Measurements from ENCODE around the gene HIVEP1. TPM values are rescaled to one million over a fixed set of nuclear protein-coding genes. Genes with fewer than 3 reads are reported as not detected.

The HIVEP1 gene
- total and polyA plus RNA-seq, 5 donors: 5.1 to 16.9 (median 14.4) TPM

DNA sequence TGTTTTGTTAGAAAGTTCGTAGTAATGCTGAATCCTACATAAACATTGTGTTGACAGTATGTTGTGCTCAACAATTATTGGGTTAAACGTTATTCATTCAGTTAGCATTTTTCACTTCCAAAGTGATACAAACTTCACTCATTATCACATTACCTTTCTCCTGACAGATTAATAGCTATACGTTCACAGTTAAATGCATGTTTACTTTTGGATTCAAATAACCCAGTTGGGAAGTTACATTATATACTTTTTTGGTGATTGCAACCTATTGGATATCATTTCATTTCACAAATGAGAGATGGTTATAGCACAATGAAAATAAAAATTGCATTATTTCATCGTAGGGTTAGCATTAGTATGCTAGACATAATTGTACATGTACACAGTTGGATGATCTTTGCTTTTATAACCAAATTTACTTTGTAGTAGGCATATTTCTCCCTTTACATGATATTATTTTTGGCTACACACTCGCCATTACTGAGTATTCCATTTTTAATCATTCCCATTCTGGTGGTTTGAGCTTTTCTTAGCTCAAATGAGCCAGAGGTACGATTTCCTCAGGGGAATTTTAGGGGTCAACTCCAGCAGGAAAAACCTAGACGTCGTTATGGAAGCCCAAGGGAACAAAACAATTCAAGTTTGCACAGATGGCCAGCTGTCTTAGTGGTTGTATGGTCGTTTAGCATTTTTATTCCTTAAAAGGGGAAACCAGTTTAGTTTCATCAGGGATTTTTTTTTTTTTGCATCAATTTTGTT lies 2.1 kb upstream of the HIVEP1 start:
- DNase-seq (no peak), ATAC-seq (no peak)
- WGBS: 4% methylated on average over 9 of the region's 9 CpGs
- Histone ChIP-seq H3K4me1 (ENCODE audit: control insufficient read depth, insufficient read depth, low read length) (no peaks in the 10 kb centered on the region), H3K27me3 (ENCODE audit: control insufficient read depth, insufficient read depth) (no peaks in the 10 kb centered on the region), H3K9me3 (ENCODE audit: control insufficient read depth, low read length) (no peaks in the 10 kb centered on the region), H3K27ac (ENCODE audit: low read length) (peak overlapping the region; percentile 97), H3K4me3 (ENCODE audit: low read length) (peak overlapping the region; percentile 92)
- intact Hi-C loops (cut with DNase I): no loop called here

- Histone ChIP-seq H3K9me3 (ENCODE audit: control insufficient read depth, low read length) (no peaks in the 10 kb centered on the region), H3K4me1 (ENCODE audit: control insufficient read depth, insufficient read depth, low read length) (no peaks in the 10 kb centered on the region), H3K4me3 (ENCODE audit: low read length) (peak overlapping the region; percentile 74), H3K27ac (ENCODE audit: low read length) (peak overlapping the region; percentile 97), H3K27me3 (ENCODE audit: control insufficient read depth, insufficient read depth) (no peaks in the 10 kb centered on the region)
- peak; percentile 37 to 47 for ATAC-seq
- peak; percentile 76 to 88 (median 87) for DNase-seq
- intact Hi-C loops (cut with DNase I): no loop called here
- WGBS: under 1% methylated on average over 22 of the region's 22 CpGs
Observed at GRCh38 chr6:12010635-12011275, 1.4 kb upstream of the HIVEP1 start.

DNA sequence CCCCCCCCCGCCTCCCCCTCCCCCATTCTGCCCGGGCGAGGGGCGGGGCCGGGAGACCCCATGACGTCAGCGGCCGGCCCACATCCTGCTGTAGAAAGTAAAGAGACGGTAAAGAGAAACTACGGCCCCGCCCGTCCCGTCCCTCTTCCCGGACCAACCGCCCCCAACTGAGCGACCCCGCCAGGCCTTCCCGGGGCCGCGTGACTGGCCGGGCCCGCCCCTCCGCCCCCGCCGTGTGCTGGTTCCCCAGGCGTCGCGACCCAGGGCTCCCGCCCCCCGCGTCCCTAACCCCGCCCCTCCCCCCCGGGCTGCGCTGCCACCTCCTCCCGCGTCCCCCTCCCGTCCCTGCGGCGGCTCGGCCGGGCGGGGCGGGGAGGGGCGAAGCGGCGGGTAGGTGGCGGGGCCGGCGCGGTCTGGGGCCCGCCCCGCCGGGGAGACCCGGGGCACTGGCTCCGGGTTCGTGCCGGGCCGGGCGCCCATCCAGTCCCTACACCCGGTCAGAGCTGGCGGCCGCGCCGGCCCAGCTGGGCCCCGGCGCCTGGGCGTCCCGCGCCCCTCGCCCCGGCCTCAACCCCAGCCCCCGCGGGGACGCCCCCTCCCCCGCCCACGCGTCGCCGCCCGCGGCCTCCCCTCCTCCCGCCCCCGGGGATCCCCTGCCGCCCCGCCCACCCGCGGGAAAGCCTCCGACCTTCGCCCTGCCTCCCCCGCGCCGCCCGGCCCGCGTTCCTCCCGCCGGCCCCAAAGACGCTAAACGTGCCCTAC lies 655 bp upstream of the HIVEP1 start:
- Histone ChIP-seq H3K4me1 (ENCODE audit: control insufficient read depth, insufficient read depth, low read length) (no peaks in the 10 kb centered on the region), H3K4me3 (ENCODE audit: low read length) (peak overlapping the region; percentile 93), H3K9me3 (ENCODE audit: control insufficient read depth, low read length) (no peaks in the 10 kb centered on the region), H3K27me3 (ENCODE audit: control insufficient read depth, insufficient read depth) (no peaks in the 10 kb centered on the region), H3K27ac (ENCODE audit: low read length) (peak overlapping the region; percentile 91)
- ATAC-seq: peak; percentile 95 to 96
- DNase-seq: peak; percentile 99 to 100 (median 99)
- intact Hi-C loops (cut with DNase I): no loop called here
- 1% methylated on average over 98 of the region's 99 CpGs for WGBS

GRCh38 chr6:12012558-12013306 lies 620 bp downstream of the HIVEP1 start:
- peak overlapping the region; percentile 93 for H3K4me3 ChIP-seq (ENCODE audit: low read length)
- no peaks in the 10 kb centered on the region for H3K27me3 ChIP-seq (ENCODE audit: control insufficient read depth, insufficient read depth)
- H3K9me3 ChIP-seq (ENCODE audit: control insufficient read depth, low read length): no peaks in the 10 kb centered on the region
- ATAC-seq (peak; percentile 18 to 28), DNase-seq (peak; percentile 70 to 86 (median 85))
- intact Hi-C loops (cut with DNase I): no loop called here
- no peaks in the 10 kb centered on the region for H3K4me1 ChIP-seq (ENCODE audit: control insufficient read depth, insufficient read depth, low read length)
- H3K27ac ChIP-seq (ENCODE audit: low read length): peak overlapping the region; percentile 73
- WGBS: under 1% methylated on average over 53 of the region's 60 CpGs

DNA sequence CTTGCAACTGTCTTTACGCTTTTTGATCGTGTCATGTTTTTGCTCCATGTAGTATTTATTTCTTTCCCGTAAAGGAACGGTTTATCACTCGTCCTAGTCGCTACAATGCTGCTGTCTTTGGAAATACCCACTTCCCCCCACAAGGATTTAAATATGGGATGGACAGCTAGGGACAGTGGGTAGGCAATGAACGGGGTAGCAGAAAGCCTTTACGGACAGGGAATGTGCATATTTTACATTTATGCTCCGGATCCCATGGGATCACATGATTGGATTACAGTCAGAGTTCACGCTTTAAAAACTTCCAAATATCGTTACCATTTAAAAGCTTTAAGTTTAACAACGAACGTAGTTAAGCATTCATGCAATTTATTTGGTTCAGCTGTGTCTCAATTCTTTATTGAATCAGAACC lies 1.2 kb downstream of the HIVEP1 start:
- intact Hi-C loops (cut with DNase I): no loop called here
- ATAC-seq: no peak
- DNase-seq: no peak
- 2% methylated on average over 13 of the region's 13 CpGs for WGBS
- Histone ChIP-seq H3K9me3 (ENCODE audit: control insufficient read depth, low read length) (no peaks in the 10 kb centered on the region), H3K4me1 (ENCODE audit: control insufficient read depth, insufficient read depth, low read length) (no peaks in the 10 kb centered on the region), H3K27ac (ENCODE audit: low read length) (peak overlapping the region; percentile 10), H3K27me3 (ENCODE audit: control insufficient read depth, insufficient read depth) (no peaks in the 10 kb centered on the region), H3K4me3 (ENCODE audit: low read length) (peak overlapping the region; percentile 93)

DNA sequence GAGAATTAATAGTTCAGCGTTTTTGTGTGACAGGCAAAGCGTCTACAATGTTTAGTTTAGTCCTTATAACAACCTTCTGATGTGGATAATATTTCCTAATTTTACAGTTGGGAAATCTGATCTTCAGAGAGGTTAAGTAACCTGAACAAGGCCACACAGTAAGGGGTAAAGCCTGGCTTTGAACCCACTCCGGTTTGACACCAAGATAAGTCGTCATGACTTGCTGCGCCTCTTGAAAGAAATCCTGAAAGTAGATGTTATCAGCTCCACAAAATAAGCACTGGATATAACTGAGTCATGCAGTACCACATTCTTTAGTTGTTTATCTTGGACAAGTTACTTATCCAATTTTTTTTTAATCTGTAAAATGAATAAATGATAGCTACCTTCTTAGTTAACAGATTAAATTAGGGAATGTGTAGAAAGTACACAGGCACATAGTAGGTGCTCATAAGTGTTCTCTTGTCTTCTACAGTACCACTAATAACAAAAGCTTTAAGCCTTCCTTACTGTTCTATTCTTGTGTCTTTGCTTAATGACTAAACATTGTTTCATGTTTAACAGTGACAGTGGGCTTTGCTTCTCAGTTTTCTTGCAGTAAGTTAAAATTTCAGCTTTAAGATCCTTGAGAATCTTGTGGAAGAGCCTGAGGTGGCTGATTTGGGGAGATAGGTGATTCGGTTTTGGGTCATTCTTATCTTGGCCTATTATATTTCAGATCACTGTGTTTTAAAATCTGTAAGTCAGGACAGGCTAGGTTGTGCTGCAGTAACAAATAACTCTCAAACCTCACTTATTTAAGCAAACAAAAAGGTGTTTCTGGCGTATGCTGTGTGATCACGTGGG lies 2.1 kb downstream of the HIVEP1 start:
- H3K27ac ChIP-seq (ENCODE audit: low read length): no peak overlapping the region
- 74% methylated on average over 8 of the region's 8 CpGs for WGBS
- no peak for ATAC-seq
- no peak overlapping the region for H3K4me3 ChIP-seq (ENCODE audit: low read length)
- intact Hi-C loops (cut with DNase I): no loop called here
- no peaks in the 10 kb centered on the region for H3K4me1 ChIP-seq (ENCODE audit: control insufficient read depth, insufficient read depth, low read length)
- no peak for DNase-seq
- H3K27me3 ChIP-seq (ENCODE audit: control insufficient read depth, insufficient read depth): no peaks in the 10 kb centered on the region
- no peaks in the 10 kb centered on the region for H3K9me3 ChIP-seq (ENCODE audit: control insufficient read depth, low read length)

DNA sequence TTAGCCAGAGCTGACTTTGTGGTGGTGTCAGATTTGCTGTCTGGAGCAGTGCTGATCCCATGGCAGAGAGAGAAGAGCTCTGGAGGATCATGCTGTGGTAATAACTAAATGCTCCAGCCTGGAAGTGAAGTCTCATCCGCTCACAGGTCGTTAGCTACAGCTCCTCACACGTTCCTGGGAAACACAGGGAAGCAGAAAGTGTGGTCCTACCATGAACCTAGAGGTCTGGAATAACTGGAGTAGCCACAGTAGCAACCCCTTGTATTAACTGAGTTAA lies 2.7 kb downstream of the HIVEP1 start:
- DNase-seq: no peak
- H3K4me1 ChIP-seq (ENCODE audit: control insufficient read depth, insufficient read depth, low read length): no peaks in the 10 kb centered on the region
- H3K4me3 ChIP-seq (ENCODE audit: low read length): no peak overlapping the region
- no peak overlapping the region for H3K27ac ChIP-seq (ENCODE audit: low read length)
- no peaks in the 10 kb centered on the region for H3K27me3 ChIP-seq (ENCODE audit: control insufficient read depth, insufficient read depth)
- no peaks in the 10 kb centered on the region for H3K9me3 ChIP-seq (ENCODE audit: control insufficient read depth, low read length)
- 95% methylated on average over 3 of the region's 3 CpGs for WGBS
- no peak for ATAC-seq
- intact Hi-C loops (cut with DNase I): no loop called here

DNA sequence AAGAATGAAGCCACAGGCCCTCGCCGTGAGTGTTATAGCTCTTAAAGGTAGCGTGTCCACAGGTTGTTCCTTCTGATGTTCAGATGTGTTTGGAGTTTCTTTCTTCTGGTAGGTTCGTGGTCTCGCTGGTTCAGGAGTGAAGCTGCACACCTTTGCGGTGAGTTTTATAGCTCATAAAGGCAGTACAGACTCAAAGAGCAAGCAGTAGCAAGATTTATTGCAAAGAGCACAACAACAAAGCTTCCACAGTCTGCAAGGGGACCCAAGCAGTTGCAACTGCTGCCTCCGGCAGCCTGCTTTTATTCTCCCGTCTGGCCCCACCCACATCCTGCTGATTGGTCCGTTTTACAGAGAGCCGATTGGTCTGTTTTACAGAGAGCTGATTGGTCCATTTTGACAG lies 5.2 kb downstream of the HIVEP1 start:
- 96% methylated on average over 10 of the region's 10 CpGs for WGBS
- H3K4me1 ChIP-seq (ENCODE audit: control insufficient read depth, insufficient read depth, low read length): no peaks in the 10 kb centered on the region
- no peaks in the 10 kb centered on the region for H3K27me3 ChIP-seq (ENCODE audit: control insufficient read depth, insufficient read depth)
- H3K4me3 ChIP-seq (ENCODE audit: low read length): no peak overlapping the region
- H3K9me3 ChIP-seq (ENCODE audit: control insufficient read depth, low read length): no peaks in the 10 kb centered on the region
- intact Hi-C loops (cut with DNase I): no loop called here
- H3K27ac ChIP-seq (ENCODE audit: low read length): no peak overlapping the region
- DNase-seq: no peak
- ATAC-seq: no peak

GRCh38 chr6:12017876-12018401 lies 5.8 kb downstream of the HIVEP1 start:
- ATAC-seq (no peak), DNase-seq (peak in 1 of 3 donors; percentile 52)
- Histone ChIP-seq H3K27me3 (ENCODE audit: control insufficient read depth, insufficient read depth) (no peaks in the 10 kb centered on the region), H3K27ac (ENCODE audit: low read length) (no peak overlapping the region), H3K4me3 (ENCODE audit: low read length) (no peak overlapping the region), H3K9me3 (ENCODE audit: control insufficient read depth, low read length) (no peaks in the 10 kb centered on the region), H3K4me1 (ENCODE audit: control insufficient read depth, insufficient read depth, low read length) (no peaks in the 10 kb centered on the region)
- intact Hi-C loops (cut with DNase I): no loop called here
- 95% methylated on average over 34 of the region's 34 CpGs for WGBS

DNA sequence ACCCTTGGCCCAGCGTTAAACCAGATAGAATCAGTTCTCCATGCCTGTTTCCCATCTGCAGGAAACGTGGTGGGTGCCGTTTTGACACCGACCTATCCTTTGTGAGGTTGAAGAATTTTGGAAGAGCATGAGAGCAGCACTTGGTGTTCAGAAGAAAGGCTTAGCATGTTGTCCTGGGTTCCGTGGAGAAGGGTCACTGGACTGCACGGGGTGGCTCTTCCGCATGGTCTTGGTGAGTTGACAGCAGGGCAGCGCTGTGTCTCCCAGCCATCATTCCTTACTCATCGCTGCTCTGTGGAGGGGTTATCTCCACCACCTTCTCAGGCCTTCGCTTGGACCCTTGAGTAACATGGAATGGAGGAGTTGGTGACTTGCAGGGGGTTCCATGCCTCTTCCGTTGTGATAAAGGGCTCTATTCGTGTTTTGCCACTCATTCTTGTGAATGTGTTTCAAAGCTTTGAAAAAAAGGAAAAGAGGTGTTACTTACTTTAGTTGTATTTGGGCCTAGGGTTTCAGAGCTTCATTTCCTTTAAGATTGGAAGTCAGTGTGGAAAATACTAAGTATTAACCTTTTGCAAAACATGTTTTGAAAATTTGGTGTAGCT lies 8.2 kb downstream of the HIVEP1 start:
- WGBS: 85% methylated on average over 12 of the region's 12 CpGs
- intact Hi-C loops (cut with DNase I): no loop called here
- no peak for DNase-seq
- peaks cover 3% of the 10 kb centered on the region for H3K4me1 ChIP-seq (ENCODE audit: control insufficient read depth, insufficient read depth, low read length)
- H3K4me3 ChIP-seq (ENCODE audit: low read length): no peak overlapping the region
- H3K9me3 ChIP-seq (ENCODE audit: control insufficient read depth, low read length): no peaks in the 10 kb centered on the region
- peak overlapping the region; percentile 9 for H3K27ac ChIP-seq (ENCODE audit: low read length)
- H3K27me3 ChIP-seq (ENCODE audit: control insufficient read depth, insufficient read depth): no peaks in the 10 kb centered on the region
- no peak for ATAC-seq

Measured in right cardiac atrium (tissue), 5 donors.